Glutamatergic neuron (in vitro differentiated cells): ENCODE results near the gene FBXL7. TPM values are rescaled to one million over a fixed set of nuclear protein-coding genes. Genes with fewer than 3 reads are reported as not detected.
A peak's percentile ranks its signal among the peaks of the same experiment; 100 is the strongest.

Experiments used
- DNase-seq: peaks from one replicate; pipeline ENCODE4 v3.0.0; 2022
- H3K27ac Mint-ChIP-seq: one replicate; pipeline ENCODE4 v1.8.0; 2020; ENCODE audit warnings: mild to moderate bottlenecking, mixed read lengths, inconsistent platforms; ENCODE audit not compliant: unreplicated experiment
- H3K27me3 Mint-ChIP-seq: one replicate; pipeline ENCODE4 v1.8.0; 2020; ENCODE audit warnings: mild to moderate bottlenecking, moderate library complexity, mixed read lengths, inconsistent platforms; ENCODE audit not compliant: unreplicated experiment
- H3K36me3 Mint-ChIP-seq: one replicate; pipeline ENCODE4 v1.8.0; 2020; ENCODE audit warnings: mild to moderate bottlenecking, mixed read lengths, inconsistent platforms; ENCODE audit not compliant: unreplicated experiment
- H3K4me1 Mint-ChIP-seq: one replicate; pipeline ENCODE4 v1.8.0; 2020; ENCODE audit warnings: mild to moderate bottlenecking, low read depth, mixed read lengths, inconsistent platforms; ENCODE audit not compliant: unreplicated experiment
- H3K4me3 Mint-ChIP-seq: one replicate; pipeline ENCODE4 v1.8.0; 2020; ENCODE audit warnings: mild to moderate bottlenecking, mixed read lengths, inconsistent platforms; ENCODE audit not compliant: unreplicated experiment
- H3K9me3 Mint-ChIP-seq: one replicate; pipeline ENCODE4 v1.8.0; 2020; ENCODE audit warnings: mild to moderate bottlenecking, moderate library complexity, mixed read lengths, inconsistent platforms; ENCODE audit not compliant: unreplicated experiment
- total RNA-seq: library from RNA; stranded (reverse); fragmentation: NEBNext Ultra II Directional; extraction: Animal tissue kit (Norgen Biotek cat#: 25700); gene quantifications from one replicate; pipeline ENCODE4 v1.2.1, GENCODE V29; 2021; ENCODE audit not compliant: unreplicated experiment
- TF ChIP-seq, protein P1 (sequence below): fragments of 200-600 bp; sonication (generic); IDR thresholded peaks from one replicate; pipeline ENCODE4 v1.5.0; 2021; ENCODE audit not compliant: partially characterized antibody, unreplicated experiment

The FBXL7 gene
- total RNA-seq, 1 donor from 2014 or later, result 25.3 TPM

DNA sequence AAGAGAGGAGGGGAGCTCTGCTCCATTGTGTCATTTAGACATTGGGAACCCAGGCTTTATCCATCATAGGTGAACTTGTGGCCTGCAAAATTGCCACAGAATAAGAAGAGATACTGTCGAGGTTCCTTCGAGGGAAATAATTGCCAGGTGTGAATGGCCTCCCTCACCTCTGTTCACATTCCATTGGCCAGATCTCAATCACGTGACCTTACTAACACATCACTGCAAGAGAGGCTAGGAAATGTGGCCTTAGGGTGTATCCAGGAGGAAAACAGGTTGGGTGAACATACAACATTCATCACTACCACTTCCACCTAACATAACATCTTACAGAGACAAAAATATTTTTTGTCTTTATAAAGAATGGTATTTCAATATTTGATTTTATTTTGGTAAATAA is 182.1 kb downstream of the FBXL7 start:
- TF ChIP-seq, protein P1, sequence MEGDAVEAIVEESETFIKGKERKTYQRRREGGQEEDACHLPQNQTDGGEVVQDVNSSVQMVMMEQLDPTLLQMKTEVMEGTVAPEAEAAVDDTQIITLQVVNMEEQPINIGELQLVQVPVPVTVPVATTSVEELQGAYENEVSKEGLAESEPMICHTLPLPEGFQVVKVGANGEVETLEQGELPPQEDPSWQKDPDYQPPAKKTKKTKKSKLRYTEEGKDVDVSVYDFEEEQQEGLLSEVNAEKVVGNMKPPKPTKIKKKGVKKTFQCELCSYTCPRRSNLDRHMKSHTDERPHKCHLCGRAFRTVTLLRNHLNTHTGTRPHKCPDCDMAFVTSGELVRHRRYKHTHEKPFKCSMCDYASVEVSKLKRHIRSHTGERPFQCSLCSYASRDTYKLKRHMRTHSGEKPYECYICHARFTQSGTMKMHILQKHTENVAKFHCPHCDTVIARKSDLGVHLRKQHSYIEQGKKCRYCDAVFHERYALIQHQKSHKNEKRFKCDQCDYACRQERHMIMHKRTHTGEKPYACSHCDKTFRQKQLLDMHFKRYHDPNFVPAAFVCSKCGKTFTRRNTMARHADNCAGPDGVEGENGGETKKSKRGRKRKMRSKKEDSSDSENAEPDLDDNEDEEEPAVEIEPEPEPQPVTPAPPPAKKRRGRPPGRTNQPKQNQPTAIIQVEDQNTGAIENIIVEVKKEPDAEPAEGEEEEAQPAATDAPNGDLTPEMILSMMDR, result no peak
- Mint-ChIP-seq H3K27me3 (no peaks in the 10 kb centered on the region), H3K27ac (no peak overlapping the region), H3K4me1 (peaks cover 7% of the 10 kb centered on the region), H3K36me3 (peaks cover 4% of the 10 kb centered on the region), H3K4me3 (no peak overlapping the region), H3K9me3 (no peaks in the 10 kb centered on the region)
- no peak for DNase-seq

DNA sequence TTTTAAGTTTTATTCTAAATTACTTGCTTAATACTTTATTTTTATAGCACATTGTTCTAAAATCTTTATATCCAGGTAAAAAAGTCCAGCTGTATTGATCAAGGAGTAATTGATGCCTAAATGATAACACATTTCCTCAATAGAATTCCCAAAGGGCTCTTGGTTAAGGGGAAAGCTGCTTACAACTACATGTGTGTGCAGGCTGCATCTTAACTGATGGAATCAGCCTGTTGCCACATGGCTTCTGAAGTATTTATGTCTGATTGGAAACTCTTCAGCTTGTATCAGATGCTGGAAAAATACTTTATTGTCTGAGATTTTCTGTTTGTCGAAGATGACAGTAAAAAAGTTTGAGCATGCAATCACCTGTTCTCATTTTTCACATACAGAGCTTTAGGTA is 182.6 kb downstream of the FBXL7 start:
- Mint-ChIP-seq H3K4me3 (no peak overlapping the region), H3K4me1 (peaks cover 8% of the 10 kb centered on the region), H3K27me3 (no peaks in the 10 kb centered on the region), H3K36me3 (peaks cover 4% of the 10 kb centered on the region), H3K27ac (peak overlapping the region; percentile 40), H3K9me3 (no peaks in the 10 kb centered on the region)
- no peak for DNase-seq
- TF ChIP-seq, protein P1, result no peak

- H3K9me3 Mint-ChIP-seq, result no peaks in the 10 kb centered on the region
- no peaks in the 10 kb centered on the region for H3K27me3 Mint-ChIP-seq
- peaks cover 9% of the 10 kb centered on the region for H3K4me1 Mint-ChIP-seq
- TF ChIP-seq, protein P1, result no peak
- H3K4me3 Mint-ChIP-seq, result no peak overlapping the region
- DNase-seq, result peak; percentile 63
- peaks cover 4% of the 10 kb centered on the region for H3K36me3 Mint-ChIP-seq
- no peak overlapping the region for H3K27ac Mint-ChIP-seq
Measured at GRCh38 chr5:15683332-15683731, 183.4 kb downstream of the FBXL7 start.

DNA sequence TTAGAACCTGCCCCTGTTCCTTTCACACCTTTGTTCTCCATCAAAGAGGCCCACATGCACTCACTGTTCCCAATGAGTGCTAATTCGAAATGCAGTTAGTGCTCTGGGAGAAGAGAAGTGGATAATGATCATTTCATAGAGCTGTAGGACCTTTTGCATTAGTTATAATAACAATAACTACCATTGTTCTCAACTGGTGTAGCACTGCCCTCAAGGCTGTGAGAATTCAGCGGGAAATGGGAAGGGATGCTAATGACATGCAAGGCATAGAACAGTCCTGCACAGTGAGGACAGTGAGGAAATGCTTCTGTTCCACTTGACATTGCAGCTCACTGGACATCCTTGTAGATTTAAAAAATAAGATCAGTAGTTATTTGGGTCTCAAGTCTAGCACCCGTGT is 187.4 kb downstream of the FBXL7 start:
- Mint-ChIP-seq H3K9me3 (no peaks in the 10 kb centered on the region), H3K27me3 (peaks cover 3% of the 10 kb centered on the region), H3K4me3 (no peak overlapping the region), H3K36me3 (no peaks in the 10 kb centered on the region), H3K27ac (no peak overlapping the region), H3K4me1 (peaks cover 29% of the 10 kb centered on the region)
- DNase-seq, result no peak
- TF ChIP-seq, protein P1, result no peak

GRCh38 chr5:15689836-15690235 is 189.9 kb downstream of the FBXL7 start:
- no peak for DNase-seq
- no peaks in the 10 kb centered on the region for H3K36me3 Mint-ChIP-seq
- no peak overlapping the region for H3K27ac Mint-ChIP-seq
- H3K4me1 Mint-ChIP-seq, result peaks cover 44% of the 10 kb centered on the region
- no peak overlapping the region for H3K4me3 Mint-ChIP-seq
- peaks cover 11% of the 10 kb centered on the region for H3K9me3 Mint-ChIP-seq
- H3K27me3 Mint-ChIP-seq, result peaks cover 7% of the 10 kb centered on the region
- TF ChIP-seq, protein P1, result no peak
